HL-60 (cell line): ENCODE measurements around the gene KRT3.

ENCODE experiments used
- DNase-seq, 2 experiments: peaks; one replicate each; pipeline ENCODE4 v3.0.0-alpha.2; 2010 to 2020; ENCODE audit warnings: low read depth in 1 of 2, low spot score in 1 of 2
- H3K27ac ChIP-seq: fragments of 250-450 bp; sonication (Bioruptor Pico); replicated peaks from 2 replicates; pipeline ENCODE4 v1.5.1; 2020; ENCODE audit warnings: mild to moderate bottlenecking, moderate library complexity
- H3K27me3 ChIP-seq: fragments of 250-450 bp; sonication (Bioruptor Pico); 2 replicates; pipeline ENCODE4 v1.5.1; 2021; ENCODE audit warnings: mild to moderate bottlenecking, moderate library complexity; ENCODE audit not compliant: insufficient read depth, poor library complexity, severe bottlenecking
- H3K4me3 ChIP-seq: replicated peaks from 2 replicates; pipeline ENCODE4 v1.5.1; 2011; ENCODE audit warnings: mild to moderate bottlenecking, control low read depth, low read length; ENCODE audit not compliant: insufficient read depth
- GABPA ChIP-seq: IDR thresholded peaks from 2 replicates; pipeline ENCODE4 v1.6.1; 2012; ENCODE audit warnings: low read depth
- POLR2AphosphoS5 ChIP-seq: IDR thresholded peaks from 2 replicates; pipeline ENCODE4 v1.6.1; 2012; ENCODE audit warnings: low read depth
- SPI1 ChIP-seq: IDR thresholded peaks from 2 replicates; pipeline ENCODE4 v1.6.1; 2012; ENCODE audit warnings: low read depth, mild to moderate bottlenecking, borderline replicate concordance
- TF ChIP-seq, protein P1 (sequence below): IDR thresholded peaks from 2 replicates; pipeline ENCODE4 v1.6.1; 2012; ENCODE audit warnings: low read depth; ENCODE audit not compliant: insufficient replicate concordance
- TF ChIP-seq, protein P2 (sequence below): IDR thresholded peaks from one replicate; pipeline ENCODE4 v1.5.1; 2011; ENCODE audit warnings: low read length, control low read depth, inconsistent platforms; ENCODE audit not compliant: insufficient read depth

The KRT3 gene

GRCh38 chr12:52823761-52824450, 28.0 kb upstream of the KRT3 start:
- Histone ChIP-seq H3K4me3 (no peak overlapping the region), H3K27ac (no peak overlapping the region), H3K27me3 (peaks cover 2% of the 10 kb centered on the region)
- no peak for DNase-seq
- TF ChIP-seq POLR2AphosphoS5, result no peak

DNA sequence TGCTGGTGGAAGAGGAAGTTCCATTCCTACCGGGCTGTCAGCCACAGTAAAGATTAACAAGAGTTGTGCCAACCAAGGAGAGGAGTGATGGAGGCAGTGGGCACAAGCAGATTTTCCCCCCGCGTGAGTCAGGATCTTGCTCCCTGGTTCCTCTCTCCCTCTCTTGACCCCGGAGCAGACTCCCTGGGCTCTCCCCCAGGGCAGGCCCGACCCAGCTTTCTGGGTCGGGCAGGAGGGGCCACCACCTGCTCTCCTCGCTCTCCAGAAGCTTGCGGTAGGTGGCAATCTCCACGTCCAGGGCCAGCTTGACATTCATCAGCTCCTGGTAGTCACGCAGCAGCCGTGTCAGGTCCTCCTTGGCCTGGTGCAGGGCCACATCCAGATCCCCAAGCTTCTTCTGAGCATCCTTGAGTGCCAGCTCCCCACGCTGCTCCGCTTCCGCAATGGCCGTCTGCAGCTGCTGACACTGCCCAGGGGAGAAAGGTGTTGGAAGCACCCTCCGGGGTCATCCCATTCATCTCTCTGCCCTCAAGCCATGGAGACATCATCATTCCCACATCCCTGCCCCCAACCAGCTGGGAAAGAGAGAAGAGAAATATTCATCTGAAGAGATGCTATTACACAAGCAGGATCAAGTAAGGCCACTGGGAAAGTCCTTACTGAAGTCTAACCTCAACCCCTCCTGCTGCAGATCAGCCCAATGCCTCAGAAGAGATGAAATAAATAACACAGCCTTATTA, 27.0 kb upstream of the KRT3 start:
- DNase-seq, result no peak
- TF ChIP-seq, protein P1, sequence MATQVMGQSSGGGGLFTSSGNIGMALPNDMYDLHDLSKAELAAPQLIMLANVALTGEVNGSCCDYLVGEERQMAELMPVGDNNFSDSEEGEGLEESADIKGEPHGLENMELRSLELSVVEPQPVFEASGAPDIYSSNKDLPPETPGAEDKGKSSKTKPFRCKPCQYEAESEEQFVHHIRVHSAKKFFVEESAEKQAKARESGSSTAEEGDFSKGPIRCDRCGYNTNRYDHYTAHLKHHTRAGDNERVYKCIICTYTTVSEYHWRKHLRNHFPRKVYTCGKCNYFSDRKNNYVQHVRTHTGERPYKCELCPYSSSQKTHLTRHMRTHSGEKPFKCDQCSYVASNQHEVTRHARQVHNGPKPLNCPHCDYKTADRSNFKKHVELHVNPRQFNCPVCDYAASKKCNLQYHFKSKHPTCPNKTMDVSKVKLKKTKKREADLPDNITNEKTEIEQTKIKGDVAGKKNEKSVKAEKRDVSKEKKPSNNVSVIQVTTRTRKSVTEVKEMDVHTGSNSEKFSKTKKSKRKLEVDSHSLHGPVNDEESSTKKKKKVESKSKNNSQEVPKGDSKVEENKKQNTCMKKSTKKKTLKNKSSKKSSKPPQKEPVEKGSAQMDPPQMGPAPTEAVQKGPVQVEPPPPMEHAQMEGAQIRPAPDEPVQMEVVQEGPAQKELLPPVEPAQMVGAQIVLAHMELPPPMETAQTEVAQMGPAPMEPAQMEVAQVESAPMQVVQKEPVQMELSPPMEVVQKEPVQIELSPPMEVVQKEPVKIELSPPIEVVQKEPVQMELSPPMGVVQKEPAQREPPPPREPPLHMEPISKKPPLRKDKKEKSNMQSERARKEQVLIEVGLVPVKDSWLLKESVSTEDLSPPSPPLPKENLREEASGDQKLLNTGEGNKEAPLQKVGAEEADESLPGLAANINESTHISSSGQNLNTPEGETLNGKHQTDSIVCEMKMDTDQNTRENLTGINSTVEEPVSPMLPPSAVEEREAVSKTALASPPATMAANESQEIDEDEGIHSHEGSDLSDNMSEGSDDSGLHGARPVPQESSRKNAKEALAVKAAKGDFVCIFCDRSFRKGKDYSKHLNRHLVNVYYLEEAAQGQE, result no peak
- TF ChIP-seq, protein P2, sequence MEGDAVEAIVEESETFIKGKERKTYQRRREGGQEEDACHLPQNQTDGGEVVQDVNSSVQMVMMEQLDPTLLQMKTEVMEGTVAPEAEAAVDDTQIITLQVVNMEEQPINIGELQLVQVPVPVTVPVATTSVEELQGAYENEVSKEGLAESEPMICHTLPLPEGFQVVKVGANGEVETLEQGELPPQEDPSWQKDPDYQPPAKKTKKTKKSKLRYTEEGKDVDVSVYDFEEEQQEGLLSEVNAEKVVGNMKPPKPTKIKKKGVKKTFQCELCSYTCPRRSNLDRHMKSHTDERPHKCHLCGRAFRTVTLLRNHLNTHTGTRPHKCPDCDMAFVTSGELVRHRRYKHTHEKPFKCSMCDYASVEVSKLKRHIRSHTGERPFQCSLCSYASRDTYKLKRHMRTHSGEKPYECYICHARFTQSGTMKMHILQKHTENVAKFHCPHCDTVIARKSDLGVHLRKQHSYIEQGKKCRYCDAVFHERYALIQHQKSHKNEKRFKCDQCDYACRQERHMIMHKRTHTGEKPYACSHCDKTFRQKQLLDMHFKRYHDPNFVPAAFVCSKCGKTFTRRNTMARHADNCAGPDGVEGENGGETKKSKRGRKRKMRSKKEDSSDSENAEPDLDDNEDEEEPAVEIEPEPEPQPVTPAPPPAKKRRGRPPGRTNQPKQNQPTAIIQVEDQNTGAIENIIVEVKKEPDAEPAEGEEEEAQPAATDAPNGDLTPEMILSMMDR, result no peak
- TF ChIP-seq POLR2AphosphoS5, result no peak

DNA sequence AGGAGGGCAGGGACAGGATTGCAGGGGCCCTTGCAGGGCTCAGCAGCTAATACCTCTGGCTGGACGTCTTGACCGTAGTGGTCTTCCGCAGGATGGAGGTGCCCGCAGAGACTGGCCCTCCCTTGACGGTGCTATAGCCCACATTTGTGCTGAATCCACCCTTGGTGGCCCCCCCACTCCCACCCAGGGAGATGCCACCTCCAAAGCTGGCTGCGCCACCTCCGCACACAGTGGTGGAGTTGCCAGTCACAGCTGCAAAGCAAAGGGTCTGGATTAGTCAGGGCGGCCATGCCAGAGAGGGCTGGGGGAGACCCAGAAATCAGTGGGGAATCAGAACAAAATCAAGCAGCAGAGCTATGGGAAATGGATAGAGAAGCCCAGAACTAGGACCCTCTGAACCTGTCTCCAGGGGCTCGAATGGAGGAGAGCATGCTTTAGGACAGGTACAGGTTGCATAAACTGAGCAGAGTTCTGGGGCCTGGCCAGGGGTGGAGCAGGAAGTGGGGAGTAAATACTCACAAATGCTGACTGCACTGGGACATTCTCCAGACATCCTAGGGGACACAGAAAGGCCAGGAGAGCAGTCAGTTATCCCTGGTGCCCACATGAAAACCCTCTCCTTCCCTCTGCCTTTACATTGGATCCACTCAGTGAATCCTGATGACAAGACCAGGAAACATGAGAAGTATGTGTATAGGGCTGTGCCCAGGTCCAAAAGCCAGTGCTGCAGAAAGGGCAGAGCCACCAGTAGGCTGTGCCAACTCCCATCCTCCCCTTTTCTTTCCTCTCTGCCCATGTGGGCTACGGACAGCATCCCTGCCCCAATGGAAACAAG, 26.1 kb upstream of the KRT3 start:
- Histone ChIP-seq H3K27me3 (peaks cover 2% of the 10 kb centered on the region), H3K4me3 (no peak overlapping the region), H3K27ac (no peak overlapping the region)
- TF ChIP-seq, protein P1, result no peak
- no peak for TF ChIP-seq POLR2AphosphoS5
- TF ChIP-seq, protein P2, result no peak
- TF ChIP-seq SPI1, result no peak
- no peak for TF ChIP-seq GABPA
- no peak for DNase-seq

More for the DNA sequence above, 27.0 kb upstream of the KRT3 start:
- peaks cover 2% of the 10 kb centered on the region for H3K27me3 ChIP-seq
- no peak overlapping the region for H3K27ac ChIP-seq
- H3K4me3 ChIP-seq, result no peak overlapping the region
